Muscle of back (tissue), 11 donors: ENCODE data around the gene PAPPA. TPM values are rescaled to one million over a fixed set of nuclear protein-coding genes. Genes with fewer than 3 reads are reported as not detected.

Experiments used
- DNase-seq, 3 donors: peaks; one replicate each; pipeline versions ENCODE4 v3.0.0 to v3.0.0-alpha.2; 2013
- polyA plus RNA-seq, 10 donors: library from polyadenylated mRNA; unstranded; fragments of 120-200 nt; gene quantifications; one replicate each; pipeline ENCODE4 v1.2.1, GENCODE V29; 2013; ENCODE audit not compliant: insufficient read length in 10 of 10

Gene PAPPA
- polyA plus RNA-seq, 10 donors = 0.58 to 2.2 (median 1.1) TPM

DNA sequence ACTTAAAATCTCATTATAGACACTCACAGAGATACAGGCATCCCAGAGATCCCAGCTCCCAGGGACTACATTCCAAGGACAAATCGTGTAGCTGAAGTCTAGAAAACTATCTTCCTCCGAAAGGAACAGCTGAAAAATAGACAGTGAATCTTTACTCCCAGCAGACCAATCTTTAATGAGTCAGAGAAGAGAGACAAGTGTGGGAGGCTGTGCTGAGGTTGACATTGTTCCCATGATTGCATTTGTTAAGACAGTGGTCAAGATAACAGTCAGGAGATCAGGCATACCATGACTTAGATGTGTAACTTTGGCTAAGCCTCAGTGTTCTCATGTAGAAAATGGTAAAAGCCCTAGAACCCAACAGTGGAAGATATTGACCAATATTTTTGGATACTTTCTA lies 120.7 kb downstream of the PAPPA start:
- DNase-seq = no peak

- no peak for DNase-seq
Observed at GRCh38 chr9:116275418-116276195, 122.0 kb downstream of the PAPPA start.

DNA sequence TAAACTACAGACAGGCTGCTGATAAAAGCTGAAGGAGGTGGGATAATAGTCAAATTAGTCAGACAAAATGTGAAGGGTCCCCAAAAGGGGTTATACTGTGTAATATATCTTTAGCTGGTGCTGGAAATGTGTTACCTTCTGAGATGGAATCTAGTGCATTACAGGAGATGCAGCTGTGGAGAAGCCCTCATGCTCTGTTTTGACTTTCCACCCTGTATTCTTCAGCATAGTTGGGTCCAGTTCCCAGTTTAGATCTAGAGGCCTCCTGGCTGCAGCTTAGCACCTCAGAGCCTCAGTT lies 122.6 kb downstream of the PAPPA start:
- no peak for DNase-seq

DNA sequence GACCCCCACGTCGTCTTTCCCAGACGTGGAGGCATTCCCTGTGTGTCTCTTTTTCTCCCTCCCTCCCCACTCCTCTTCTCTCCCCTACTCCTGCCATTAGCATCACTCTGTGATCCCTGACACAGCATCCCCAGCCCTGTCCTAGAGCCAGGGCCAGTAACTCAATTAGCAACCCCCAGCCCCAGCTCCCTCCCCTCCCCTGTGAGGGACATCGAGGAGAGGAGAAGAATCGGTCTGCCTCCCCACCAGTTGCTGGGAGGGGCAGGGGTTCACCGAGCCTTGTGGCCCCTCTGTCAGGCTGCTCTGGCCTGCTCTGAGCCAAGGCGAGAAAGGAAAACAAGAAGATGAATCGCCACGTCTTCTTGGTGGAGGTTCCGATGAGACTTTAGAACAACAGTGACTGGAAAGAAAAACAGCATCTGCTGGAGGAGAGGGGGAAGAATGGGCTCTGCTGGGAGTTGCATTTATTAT lies 123.1 kb downstream of the PAPPA start:
- no peak for DNase-seq

DNA sequence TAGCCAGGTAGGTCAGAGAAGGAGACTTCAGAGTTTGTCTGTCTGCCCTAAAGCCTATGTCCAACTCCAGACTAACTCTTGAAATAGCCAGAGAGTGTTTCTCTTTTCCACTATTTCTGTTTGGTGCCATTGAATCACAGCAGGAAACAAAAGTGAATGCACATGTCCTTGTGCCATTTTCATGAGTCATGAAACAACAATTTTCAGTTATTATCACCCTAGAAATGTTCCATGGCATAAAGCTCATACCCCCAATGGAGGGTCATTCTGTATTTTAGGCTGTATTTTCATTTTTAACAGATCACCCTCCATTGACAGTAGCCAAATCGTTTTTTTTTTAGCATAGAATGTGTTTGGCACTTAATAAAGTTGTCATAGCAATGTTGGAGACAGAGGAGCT lies 124.7 kb downstream of the PAPPA start:
- no peak for DNase-seq

- no peak for DNase-seq
Observed at GRCh38 chr9:116279230-116279629, 125.6 kb downstream of the PAPPA start.

- no peak for DNase-seq
Observed at GRCh38 chr9:116280529-116280928, 126.9 kb downstream of the PAPPA start.

DNA sequence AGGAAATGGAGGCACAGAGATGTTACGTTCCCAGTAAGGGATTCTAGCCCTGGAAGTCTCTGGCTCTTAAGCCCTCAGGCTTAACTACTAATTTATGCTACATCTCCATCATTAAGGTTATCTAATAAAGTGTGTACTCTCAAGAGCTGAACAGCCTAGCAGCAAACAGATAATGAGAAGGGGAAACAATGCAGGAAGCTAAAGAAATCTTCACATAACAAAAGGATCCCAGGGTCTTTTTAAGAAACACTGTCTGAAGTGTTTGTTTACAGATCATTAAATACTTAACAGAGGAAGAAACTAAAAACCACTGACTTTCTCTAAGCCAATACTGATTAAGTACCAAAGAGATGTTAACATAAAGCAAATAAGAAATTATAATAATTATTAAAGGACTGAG lies 129.0 kb downstream of the PAPPA start:
- no peak for DNase-seq

DNA sequence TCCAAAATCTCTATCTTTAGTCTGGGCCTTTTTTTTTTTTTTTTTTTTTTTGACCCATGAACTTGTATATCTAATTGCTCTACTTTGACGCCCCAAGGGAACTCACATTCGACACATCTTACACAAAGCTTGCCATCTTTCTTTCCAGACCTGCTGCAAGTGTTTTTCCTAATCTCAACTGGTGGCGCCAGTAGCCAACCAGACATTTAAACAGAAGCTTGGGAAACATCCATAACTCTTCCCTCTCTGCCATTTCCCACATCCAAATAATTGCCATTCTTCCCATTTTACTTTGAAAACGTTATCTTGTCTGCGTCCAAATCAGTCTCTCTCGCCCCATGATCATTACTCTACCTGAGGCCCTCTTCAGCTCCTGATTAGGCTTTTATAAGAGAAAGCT lies 130.9 kb downstream of the PAPPA start:
- no peak for DNase-seq

DNA sequence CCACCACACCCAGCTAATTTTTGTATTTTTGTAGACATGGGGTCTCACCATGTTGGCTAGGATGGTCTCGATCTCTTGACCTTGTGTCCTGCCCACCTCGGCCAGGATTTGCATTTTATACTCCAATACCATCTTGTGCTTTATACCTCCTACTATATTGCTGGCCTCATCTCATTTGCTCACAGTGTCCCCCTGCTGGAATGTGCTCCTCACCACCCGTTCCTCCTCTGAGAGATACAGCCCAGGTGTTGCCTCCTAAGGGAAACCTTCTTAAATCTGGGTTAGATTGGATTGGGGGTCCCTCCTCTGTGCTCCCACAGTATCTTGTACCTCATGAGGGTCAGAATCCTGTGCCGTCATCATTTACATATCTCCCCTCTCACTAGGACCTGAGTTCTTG lies 131.7 kb downstream of the PAPPA start:
- DNase-seq = no peak

DNA sequence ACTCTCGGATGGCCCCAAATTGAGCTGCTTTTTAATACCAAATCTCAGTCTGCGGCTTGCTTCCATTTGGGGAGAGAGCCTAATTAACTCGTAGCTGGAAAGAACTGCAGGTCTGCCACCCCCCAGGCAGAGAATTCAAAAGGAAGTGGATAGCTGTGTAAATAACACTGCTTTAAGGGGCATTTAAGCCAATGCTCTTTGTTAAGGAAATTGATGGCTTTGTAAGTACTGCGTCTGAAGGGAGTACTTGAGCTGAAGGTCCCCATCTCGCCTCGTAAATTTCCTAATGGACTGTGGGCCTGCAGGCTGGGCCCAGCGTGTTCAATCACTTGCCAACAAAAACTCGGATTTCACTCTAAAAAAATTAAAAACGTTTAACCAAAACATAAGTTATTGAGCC lies 132.7 kb downstream of the PAPPA start:
- DNase-seq = peak in 2 of 3 donors; percentile 3 to 47

GRCh38 chr9:116287721-116288120 lies 134.1 kb downstream of the PAPPA start:
- no peak for DNase-seq

DNA sequence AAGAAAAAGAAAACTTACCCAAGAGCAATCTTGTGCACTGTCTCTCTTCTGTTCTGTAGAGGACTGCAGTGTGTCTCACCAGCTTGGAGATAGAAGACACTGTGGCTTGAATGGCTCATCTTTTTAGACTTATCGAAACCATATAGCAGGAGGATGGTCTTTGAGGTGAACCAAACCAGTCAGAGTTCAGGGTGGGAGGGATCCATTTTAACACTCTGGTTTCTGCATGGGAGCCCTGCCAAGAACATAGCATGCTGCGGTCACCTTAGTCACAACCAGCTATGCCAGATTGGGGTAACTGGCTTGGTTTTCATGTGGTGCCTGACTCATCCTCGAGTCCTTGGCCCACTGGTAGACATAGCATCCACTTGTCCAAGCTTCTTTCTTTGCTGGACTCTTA lies 135.1 kb downstream of the PAPPA start:
- peak in 1 of 3 donors; percentile 90 for DNase-seq

GRCh38 chr9:116297346-116297745 lies 143.8 kb downstream of the PAPPA start:
- DNase-seq = no peak

DNA sequence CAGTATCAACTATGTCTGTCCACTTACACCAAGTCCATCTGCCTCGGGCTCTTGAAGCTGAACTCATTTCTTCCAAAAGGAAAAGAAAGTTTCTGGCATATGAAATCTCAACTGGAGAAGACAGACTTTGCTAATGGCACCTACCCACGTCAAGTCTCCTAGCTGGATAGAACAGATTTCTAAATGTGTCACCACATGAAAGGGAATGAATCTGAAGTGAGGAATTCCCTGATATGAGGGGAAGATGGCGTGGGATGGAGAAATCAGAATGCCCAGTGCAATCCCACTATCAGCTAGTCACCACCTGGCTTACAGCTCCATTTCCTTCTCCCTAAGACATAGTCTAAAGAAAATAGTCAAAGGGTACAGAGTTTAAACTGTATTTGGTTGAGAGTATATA lies 144.7 kb downstream of the PAPPA start:
- no peak for DNase-seq

DNA sequence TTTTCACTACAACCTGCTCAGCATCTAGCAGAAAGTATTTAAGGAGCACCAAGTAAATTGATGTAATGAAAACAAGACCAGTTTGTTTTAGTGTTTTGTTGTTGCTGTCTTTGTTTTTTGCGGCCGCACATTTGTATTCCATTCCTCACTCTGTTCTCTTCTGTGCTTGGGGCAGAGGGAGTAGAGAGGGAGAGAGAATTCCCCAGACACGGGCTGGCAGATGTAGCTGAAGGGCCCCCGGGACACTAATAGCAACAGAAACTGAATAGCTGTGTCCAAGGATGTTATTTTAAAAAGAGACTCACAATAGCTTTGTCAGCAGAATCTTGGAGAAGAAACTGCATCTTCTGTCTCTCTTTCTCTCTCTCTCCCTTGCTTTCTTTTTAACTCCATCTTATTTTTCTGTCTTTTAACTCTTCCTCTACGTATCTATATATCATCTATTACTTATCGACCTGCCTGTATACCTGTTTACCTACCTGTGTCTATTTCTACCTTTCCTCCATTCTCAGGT lies 145.3 kb downstream of the PAPPA start:
- DNase-seq = no peak

- DNase-seq = no peak
Observed at GRCh38 chr9:116300360-116300870, 146.8 kb downstream of the PAPPA start.

DNA sequence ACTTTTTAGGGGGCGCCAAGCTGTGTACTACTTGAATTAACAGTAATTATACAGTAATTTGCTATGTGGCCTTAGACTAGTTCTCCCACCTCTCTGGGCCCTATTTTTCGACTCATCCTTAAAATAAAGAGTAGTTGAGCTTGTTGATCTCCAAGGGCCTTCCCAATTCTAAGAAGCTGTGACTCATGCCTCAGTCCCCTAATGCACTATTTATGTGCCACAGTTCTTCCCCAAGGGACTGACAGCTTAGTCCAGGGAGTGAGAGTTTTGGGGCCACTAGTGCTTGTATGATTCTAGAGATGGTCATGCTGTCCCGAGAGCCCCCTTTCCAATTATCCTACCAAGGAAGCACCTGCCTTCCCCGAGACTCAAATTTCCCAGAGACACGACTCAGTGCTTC lies 149.7 kb downstream of the PAPPA start:
- DNase-seq = no peak

DNA sequence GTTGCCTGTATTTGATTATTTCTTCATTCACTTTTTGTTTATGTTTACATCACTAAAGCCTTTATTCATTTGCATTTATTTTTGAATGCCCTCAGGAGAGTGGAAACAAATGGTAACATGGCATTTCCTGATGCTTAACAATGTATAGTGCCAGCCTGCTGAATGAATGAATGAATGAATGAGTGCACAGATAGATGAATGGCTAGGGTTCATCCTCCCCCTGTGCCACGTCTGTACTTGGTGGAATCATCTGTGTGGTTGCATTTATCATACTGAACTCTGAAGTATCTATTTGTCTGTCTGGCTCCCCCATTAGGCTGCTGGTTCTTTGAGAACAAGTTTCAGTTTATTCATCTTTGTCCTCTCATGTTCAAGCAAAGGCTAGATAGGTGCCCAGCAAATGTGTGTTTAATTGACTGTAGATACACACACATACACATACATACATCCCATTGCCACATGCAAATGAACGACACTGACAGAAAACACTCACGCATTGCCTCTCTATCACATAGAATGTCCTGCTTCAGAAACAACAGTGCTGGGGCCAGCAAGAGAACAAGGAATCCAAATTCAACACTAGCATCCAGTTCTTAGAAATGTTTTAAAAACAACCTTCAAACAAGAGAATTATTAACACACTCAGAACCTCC lies 150.4 kb downstream of the PAPPA start:
- DNase-seq = no peak

DNA sequence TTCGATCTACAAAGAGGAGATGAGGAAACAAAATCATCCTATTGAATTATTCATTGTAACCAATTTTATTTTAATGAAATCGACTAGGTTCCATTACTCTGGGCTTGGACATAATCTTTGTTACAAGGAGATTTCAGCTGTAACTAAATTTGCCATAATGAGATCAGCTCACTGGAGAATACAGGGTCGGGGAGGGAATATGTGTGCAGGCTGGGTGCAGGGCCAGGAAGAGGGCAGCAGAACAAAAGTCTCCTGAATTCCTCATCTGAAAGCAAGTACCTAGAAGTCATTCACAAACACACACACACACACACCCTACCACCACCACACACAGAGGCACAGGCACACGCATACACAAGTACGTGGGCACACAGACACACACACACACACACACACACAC lies 151.2 kb downstream of the PAPPA start:
- DNase-seq = no peak

GRCh38 chr9:116308076-116308475 lies 154.5 kb downstream of the PAPPA start:
- no peak for DNase-seq

DNA sequence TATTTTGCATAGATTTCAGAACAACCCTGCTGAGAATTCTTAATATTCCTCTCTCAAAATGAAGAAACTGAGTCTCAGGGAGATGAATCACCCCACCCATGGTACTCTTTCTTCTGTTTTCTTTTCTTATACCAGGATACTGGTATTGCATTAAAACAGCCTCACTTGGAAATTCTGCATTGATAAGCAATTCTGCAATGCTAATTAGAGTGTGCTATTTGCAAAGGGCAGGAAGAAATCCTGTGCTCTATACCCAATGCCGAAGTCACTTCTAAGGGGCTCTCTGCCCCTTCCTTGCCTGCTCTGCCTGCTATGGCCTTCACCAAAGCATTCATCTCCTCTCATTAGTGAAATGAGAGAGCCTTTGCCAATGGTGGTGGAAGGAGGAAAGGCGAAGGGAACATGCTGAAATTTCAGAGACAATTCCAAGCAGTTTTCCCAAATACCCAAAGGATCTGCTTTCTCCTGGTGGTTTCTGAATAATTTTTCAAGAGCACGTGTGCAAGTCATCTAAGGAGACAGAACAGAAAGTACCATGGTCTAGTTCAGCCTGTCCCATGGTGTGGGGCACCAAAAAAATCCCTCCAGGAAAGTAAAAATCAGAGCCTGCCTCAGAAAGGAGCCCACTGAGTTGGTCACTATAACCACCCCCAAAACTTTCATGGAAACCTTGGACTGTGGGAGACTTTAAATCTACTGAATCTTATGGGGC lies 156.5 kb downstream of the PAPPA start:
- DNase-seq = no peak

GRCh38 chr9:116312221-116312620 lies 158.6 kb downstream of the PAPPA start:
- DNase-seq = no peak
